Measurements from ENCODE around the gene GCNT1.

GRCh38 chr9:76521244-76521681, 62.3 kb downstream of the GCNT1 start:
- TF ChIP-seq POLR2A (IDR thresholded peaks at IDR 0.05) = no peak
- TF ChIP-seq CTCF (IDR thresholded peaks at IDR 0.05) = no peak

Data from ovary (tissue), 3 donors.